D721Med (cell line): ENCODE measurements around the gene CCDC15.

ENCODE experiments used
- DNase-seq: peaks from one replicate; pipeline ENCODE4 v3.0.0; 2011; ENCODE audit warnings: low spot score; ENCODE audit not compliant: insufficient read length
- FAIRE-seq: peaks from 2 replicates; lab custom pipeline; 2011; peaks lifted over from hg19 to GRCh38; lab: Jason Lieb, UNC
- CTCF ChIP-seq: IDR thresholded peaks from 2 replicates; pipeline ENCODE4 v1.5.1; 2012; ENCODE audit warnings: mild to moderate bottlenecking, control low read depth; ENCODE audit not compliant: insufficient read depth; ENCODE audit errors: missing control alignments

CCDC15 gene

GRCh38 chr11:124935548-124936514 is 18.2 kb upstream of the CCDC15 start, which contains the start of gene HEPACAM:
Gene HEPACAM, minus strand, starts transcription at chr11:124936047. Its CDS starts 41 bp downstream, at chr11:124936006.
- DNase-seq: no peak
- no peak for TF ChIP-seq CTCF
- FAIRE-seq: no peak

GRCh38 chr11:124937336-124937935 is 16.6 kb upstream of the CCDC15 start:
- TF ChIP-seq CTCF: no peak
- no peak for DNase-seq
- FAIRE-seq: no peak

GRCh38 chr11:124938206-124938765 is 15.7 kb upstream of the CCDC15 start:
- DNase-seq (no peak), FAIRE-seq (no peak)
- TF ChIP-seq CTCF: no peak

- no peak for TF ChIP-seq CTCF
- FAIRE-seq (no peak), DNase-seq (no peak)
These were observed 15.0 kb upstream of the CCDC15 start for GRCh38 chr11:124938970-124939369.

GRCh38 chr11:124941703-124942102 is 12.3 kb upstream of the CCDC15 start:
- FAIRE-seq: no peak
- no peak for TF ChIP-seq CTCF
- no peak for DNase-seq

GRCh38 chr11:124942466-124943253 is 11.3 kb upstream of the CCDC15 start:
- DNase-seq: no peak
- no peak for FAIRE-seq
- no peak for TF ChIP-seq CTCF
